A204.1 (cell line): ENCODE results near the gene HCFC1.
A peak's percentile ranks its signal among the peaks of the same experiment; 100 is the strongest.

Source experiments
- FAIRE-seq: peaks from 2 replicates; lab custom pipeline; 2012; peaks lifted over from hg19 to GRCh38; lab: Jason Lieb, UNC

Gene HCFC1

GRCh38 chrX:153971450-153972367 lies at the start of gene HCFC1:
Gene HCFC1, minus strand, starts transcription at chrX:153971818. Its CDS starts 978 bp downstream, at chrX:153970840.
- FAIRE-seq, result peak; percentile 32

DNA sequence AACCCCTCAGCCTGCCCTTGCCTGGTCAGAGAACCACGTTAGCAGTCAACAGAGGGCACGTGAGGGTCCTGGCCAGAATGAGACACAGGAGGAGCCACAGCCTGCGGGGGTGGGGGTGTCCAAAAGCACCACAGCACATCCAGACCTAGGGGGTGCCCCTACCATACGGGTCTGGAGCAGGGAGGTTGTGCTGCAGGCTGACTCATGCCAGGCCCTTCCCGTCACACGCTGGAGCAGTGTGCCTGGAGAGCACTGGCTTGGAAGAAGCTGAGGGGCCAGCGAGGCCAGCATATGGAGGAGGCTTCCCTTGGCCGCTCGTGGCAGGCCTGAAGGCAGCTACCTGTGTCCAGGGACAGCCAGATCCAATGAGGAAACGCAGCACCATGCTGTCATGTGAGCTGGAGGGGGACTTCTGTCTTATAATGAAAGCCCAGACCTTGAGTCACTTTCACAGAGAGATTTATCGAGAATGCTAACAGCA lies 49.6 kb upstream of the HCFC1 start:
- FAIRE-seq, result no peak

- no peak for FAIRE-seq
Measured at GRCh38 chrX:154020536-154021115, 49.0 kb upstream of the HCFC1 start.

GRCh38 chrX:154019633-154020528 lies 48.3 kb upstream of the HCFC1 start, which contains the start of gene IRAK1:
Gene IRAK1, minus strand, starts transcription at chrX:154019902. Its CDS starts 90 bp downstream, at chrX:154019812.
- no peak for FAIRE-seq

DNA sequence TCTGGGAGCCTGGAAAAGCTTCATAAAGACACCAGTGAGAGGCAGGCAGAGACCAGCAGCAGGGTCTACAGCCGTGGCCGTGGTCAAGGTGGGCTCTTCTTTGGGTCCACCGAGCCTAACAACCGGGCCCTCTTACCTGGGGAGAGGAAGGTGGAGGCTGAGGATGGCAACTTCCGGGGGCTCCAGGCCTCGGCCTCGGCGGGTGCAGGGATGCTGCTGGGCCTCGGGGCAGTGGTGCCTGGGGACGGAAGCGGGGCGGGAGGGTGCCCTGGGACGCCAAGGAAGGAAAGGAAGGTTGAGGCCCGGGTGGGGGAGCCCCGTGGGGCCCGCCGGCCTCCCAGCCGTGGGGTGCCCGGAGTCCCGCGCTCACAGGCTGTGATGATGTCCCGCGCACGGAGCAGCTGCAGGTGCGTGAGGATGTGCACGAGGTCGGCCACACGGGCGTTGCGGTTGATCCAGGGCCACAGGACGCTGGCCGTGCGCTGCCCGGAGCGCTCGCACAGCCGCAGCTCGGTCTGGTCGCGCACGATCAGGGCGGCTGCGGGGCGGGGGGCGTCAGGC lies 47.5 kb upstream of the HCFC1 start:
- no peak for FAIRE-seq

DNA sequence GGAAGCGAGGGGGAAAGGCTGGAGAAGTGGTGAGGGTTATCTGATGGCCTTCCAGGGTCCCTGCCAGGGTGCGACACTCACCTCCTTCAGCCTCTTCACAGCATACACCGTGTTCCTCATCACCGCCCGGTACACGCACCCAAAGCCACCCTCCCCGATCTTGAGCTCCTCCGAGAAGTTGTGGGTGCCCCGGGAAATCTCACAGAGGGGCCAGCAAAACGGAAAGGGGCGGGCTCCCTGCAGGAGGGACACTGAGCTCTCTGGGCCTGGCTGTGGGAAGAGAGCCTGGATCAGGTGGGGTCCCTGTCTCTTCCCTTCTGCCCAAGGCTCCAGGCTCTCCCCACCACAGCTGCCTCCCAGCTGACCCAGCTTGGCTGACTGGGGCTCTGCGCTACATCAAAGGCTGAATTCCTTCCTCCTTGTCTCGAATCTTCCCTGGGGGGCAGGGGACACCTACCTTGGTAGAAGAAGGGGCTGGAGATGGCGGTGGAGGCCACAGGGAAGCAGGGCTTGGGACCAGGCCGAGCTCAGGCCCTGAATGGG lies 47.0 kb upstream of the HCFC1 start:
- no peak for FAIRE-seq

- no peak for FAIRE-seq
Measured at GRCh38 chrX:154017766-154018517, 46.3 kb upstream of the HCFC1 start.

DNA sequence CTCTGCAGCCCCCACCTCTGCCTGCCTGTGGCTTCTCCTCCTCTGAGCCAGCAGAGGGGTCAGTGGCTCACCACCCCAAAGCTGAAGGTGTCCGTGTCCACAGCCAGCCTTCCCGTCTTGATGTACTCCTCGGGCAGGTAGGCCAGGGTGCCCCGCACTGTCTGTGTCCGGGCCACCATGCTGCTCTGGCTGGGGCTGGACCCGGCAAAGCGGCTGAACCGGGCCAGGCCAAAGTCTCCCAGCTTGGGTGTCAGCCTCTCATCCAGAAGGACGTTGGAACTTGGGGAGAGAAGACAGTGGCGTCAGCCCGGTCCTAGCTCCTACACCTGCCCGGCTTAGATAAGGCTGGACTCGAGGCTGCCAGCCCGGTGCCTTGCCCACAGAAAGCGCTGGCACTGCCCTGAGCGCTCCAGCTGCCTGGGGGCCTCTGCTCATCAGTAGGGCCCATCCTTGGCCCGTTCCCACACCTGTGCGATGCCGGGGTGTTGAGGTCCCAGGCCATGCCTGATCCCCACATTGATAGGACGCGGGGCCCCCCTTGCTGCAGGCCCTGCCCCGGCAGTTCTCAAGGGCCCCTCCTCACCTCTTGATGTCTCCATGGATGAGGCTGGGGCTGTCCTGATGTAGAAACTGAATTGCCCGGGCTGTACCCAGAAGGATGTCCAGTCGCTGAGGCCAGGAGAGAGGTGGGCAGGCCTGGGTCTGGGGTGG lies 44.9 kb upstream of the HCFC1 start:
- FAIRE-seq, result no peak

- FAIRE-seq, result no peak
Measured at GRCh38 chrX:154015581-154016264, 44.1 kb upstream of the HCFC1 start.

- no peak for FAIRE-seq
Measured at GRCh38 chrX:154014429-154015380, 43.1 kb upstream of the HCFC1 start.

GRCh38 chrX:154013614-154014360 lies 42.2 kb upstream of the HCFC1 start:
- FAIRE-seq, result no peak

GRCh38 chrX:154013001-154013421 lies 41.4 kb upstream of the HCFC1 start:
- FAIRE-seq, result no peak

- no peak for FAIRE-seq
Measured at GRCh38 chrX:154012336-154012991, 40.8 kb upstream of the HCFC1 start.

DNA sequence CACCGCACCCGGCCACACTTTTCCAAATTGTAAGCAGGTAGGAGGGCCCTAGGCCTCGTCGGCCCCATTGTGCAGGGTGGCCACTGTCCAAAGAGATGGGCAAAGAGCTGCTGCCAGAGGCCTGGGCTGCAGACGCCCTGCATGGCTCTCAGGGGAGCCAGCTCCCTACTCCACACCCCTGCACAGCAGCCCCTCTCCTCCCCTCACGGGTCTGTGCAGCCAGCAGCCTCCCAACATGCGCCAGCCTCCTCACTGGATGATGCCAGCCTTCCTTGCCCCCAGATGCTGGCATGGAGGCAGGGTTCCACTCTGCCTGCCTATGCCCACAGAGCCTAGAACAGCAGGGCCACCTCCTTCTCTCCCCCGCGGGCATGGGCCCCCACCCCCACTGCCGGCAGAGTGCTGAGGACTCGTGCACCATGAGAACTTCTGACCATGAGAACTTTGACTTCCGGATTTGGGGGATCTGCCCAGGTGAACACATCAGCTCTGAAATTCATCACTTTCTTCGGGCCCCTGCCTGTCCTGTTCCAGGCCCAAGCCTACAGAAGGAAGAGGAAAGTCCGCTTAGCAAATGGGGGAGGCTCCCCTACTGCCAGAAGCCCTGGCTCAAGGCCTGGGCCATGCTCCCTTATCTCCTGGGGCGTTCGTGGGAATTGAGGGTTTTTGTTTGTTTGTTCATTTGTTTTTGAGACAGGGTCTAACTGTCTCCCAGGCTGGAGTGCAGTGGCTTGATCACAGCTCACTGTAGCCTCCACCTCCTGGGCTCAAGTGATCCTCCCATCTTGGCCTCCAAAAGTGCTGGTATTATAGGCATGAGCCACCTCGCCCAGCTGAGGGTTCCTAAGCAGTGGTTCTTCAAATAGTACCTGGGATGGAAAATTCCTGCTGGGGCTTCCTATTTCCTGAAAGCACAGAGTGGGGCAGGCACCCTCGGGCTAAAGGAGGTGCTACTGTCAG lies 40.0 kb upstream of the HCFC1 start:
- FAIRE-seq, result no peak

DNA sequence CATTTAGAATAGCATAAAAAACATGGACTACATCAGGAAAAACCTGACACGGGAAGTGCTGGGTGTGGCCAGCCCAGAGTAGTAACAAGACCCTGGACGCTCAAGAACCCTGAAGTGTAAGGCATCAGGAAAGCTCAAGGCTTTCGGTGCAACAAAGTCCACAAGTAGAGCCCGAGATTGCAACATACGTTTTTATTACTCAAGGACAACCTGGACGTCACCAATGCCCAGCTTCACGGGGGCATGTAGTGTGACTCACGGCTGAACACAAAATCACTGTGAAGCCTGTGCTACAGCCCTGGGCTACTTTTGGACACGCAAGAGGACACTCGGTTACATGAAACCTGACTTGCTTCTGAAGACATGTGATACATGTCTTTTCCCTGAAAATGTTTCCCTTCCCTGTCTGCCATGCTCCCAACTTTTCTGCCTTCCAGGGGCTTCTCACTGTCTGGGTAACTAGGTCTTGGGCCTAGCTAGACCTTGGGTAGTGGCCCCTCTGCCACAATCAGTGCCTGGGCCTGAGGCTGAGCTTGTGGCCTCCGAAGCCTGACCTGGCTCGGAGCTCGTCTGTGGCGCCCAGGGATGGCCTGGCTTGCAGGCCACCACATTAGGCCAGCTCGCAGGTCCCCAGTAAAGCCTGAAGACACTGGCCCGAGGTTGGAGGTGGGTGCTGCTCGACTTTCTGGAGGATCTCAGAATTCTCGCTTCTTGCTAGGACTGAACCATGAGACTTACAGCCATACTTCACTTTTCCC lies 38.9 kb upstream of the HCFC1 start:
- no peak for FAIRE-seq
